K562 (cell line): Measurements from ENCODE around the gene EHBP1. TPM values are rescaled to one million over a fixed set of nuclear protein-coding genes. Genes with fewer than 3 reads are reported as not detected.

ENCODE experiments used
- ARID3B ChIP-seq: fragments of 250-450 bp; sonication (Bioruptor Pico); IDR thresholded peaks from 2 replicates; pipeline ENCODE4 v1.4.0; 2020; ENCODE audit warnings: borderline replicate concordance
- CEBPZ ChIP-seq: fragments of 150-350 bp; IDR thresholded peaks from 2 replicates; pipeline ENCODE4 v1.6.1; 2014; ENCODE audit warnings: low read depth, mild to moderate bottlenecking, low read length, borderline replicate concordance
- E2F6 ChIP-seq, 2 experiments: IDR thresholded peaks; 2 replicates each; pipeline ENCODE4 v1.6.1; 2011; ENCODE audit warnings: borderline replicate concordance in 1 of 2, control low read depth in 1 of 2, low read depth in 1 of 2, low read length in 1 of 2, mild to moderate bottlenecking in 1 of 2, mixed read lengths in 1 of 2, moderate library complexity in 1 of 2; ENCODE audit not compliant: insufficient read depth in 1 of 2, insufficient read length in 1 of 2, poor library complexity in 1 of 2, severe bottlenecking in 1 of 2; ENCODE audit errors: extremely low read depth in 1 of 2
- IRF1 ChIP-seq: sonication (generic); formaldehyde crosslinking; IDR thresholded peaks from 2 replicates; pipeline ENCODE4 v1.8.0; 2022; ENCODE audit warnings: missing genetic modification reagents, mild to moderate bottlenecking, borderline replicate concordance
- MAFG ChIP-seq: fragments of 450-650 bp; conservative IDR thresholded peaks from 2 replicates; pipeline ENCODE4 v1.6.1; 2016; ENCODE audit warnings: missing genetic modification characterization, missing compliant biosample characterization
- MAFK ChIP-seq: IDR thresholded peaks from 2 replicates; pipeline ENCODE4 v1.6.1; 2011; ENCODE audit warnings: low read length, improper control_type of control experiment
- POLR2AphosphoS2 ChIP-seq: IDR thresholded peaks from 2 replicates; pipeline ENCODE4 v1.6.1; 2012; ENCODE audit warnings: low read length, improper control_type of control experiment
- SMAD1 ChIP-seq: fragments of 150-350 bp; IDR thresholded peaks from 2 replicates; pipeline ENCODE4 v1.6.1; 2014; ENCODE audit warnings: low read length, low read depth; ENCODE audit not compliant: partially characterized antibody
- SMAD4 ChIP-seq: fragments of 250-450 bp; sonication (Bioruptor Pico); conservative IDR thresholded peaks from 2 replicates; pipeline ENCODE4 v1.8.0; 2021; ENCODE audit warnings: inconsistent platforms, mild to moderate bottlenecking, moderate library complexity
- STAT5A ChIP-seq: IDR thresholded peaks from 2 replicates; pipeline ENCODE4 v1.6.1; 2012; ENCODE audit warnings: low read length, inconsistent platforms, borderline replicate concordance
- USF1 ChIP-seq: sonication (generic); formaldehyde crosslinking; IDR thresholded peaks from 2 replicates; pipeline ENCODE4 v1.9.0; 2022; ENCODE audit warnings: mild to moderate bottlenecking, missing genetic modification reagents
- YY1 ChIP-seq, 3 experiments: IDR thresholded peaks; 2 replicates each; pipeline ENCODE4 v1.6.1; 2011; ENCODE audit warnings: low read length in 2 of 3, mild to moderate bottlenecking in 2 of 3, moderate library complexity in 2 of 3, borderline replicate concordance in 1 of 3, control low read depth in 1 of 3, low read depth in 1 of 3; ENCODE audit not compliant: insufficient read depth in 3 of 3, insufficient replicate concordance in 2 of 3, control insufficient read depth in 1 of 3, insufficient read length in 1 of 3; ENCODE audit errors: extremely low read depth in 1 of 3
- ZNF639 ChIP-seq, 2 experiments: fragments of 200-800 bp in 1 of 2; sonication (Bioruptor generic) in 1 of 2; sonication (generic) in 1 of 2; formaldehyde crosslinking in 1 of 2; IDR thresholded peaks in 1 of 2; conservative IDR thresholded peaks in 1 of 2; 2 replicates each; pipeline versions ENCODE4 v1.5.0 to v1.6.1; 2016 to 2020; ENCODE audit warnings: missing compliant biosample characterization in 1 of 2, missing genetic modification characterization in 1 of 2, missing genetic modification reagents in 1 of 2
- polyA plus RNA-seq, 8 experiments: library from polyadenylated mRNA; depleted of rRNA in 4 of 8; stranded (reverse) in 5 of 8; unstranded in 3 of 8; fragments of >200 nt; fragmentation: Nextera tagmentation in 2 of 8; fragmentation: Illumina TruSeq in 1 of 8; extraction: Ambion mirVana in 2 of 8; extraction: Trizol in 1 of 8; gene quantifications; 2 replicates each; pipeline versions ENCODE4 v1.2.1 to v1.2.3, GENCODE V29; 2011 to 2014; ENCODE audit warnings: inconsistent platforms in 1 of 8, missing spikeins in 1 of 8
- total RNA-seq, 7 experiments: library from RNA; depleted of rRNA in 6 of 7; stranded (reverse); fragments of >200 nt in 6 of 7; fragmentation: Illumina TruSeq in 2 of 7; extraction: Trizol in 2 of 7; gene quantifications; 2 replicates each; pipeline versions ENCODE4 v1.2.1 to v1.2.3, GENCODE V29; 2011 to 2021; ENCODE audit warnings: low replicate concordance in 1 of 7

The EHBP1 gene
- total and polyA plus RNA-seq, 9 of the 15 experiments (the other 6 are each of a cell fraction or from before 2014, with no cell fraction given), result 8.9 to 26.6 (median 19.3) TPM

- TF ChIP-seq CEBPZ (peak; percentile 51; the same call in 1 of the 2 replicates), POLR2AphosphoS2 (no peak), MAFG (0 out of 2 replicates have a peak, but pooled peaks have one; percentile 12), MAFK (no peak), USF1 (peak; percentile 89), YY1 (IDR thresholded peaks at IDR 0.05; ENCODE audit: borderline replicate concordance in 1 of 3, control insufficient read depth in 1 of 3, extremely low read depth in 1 of 3, insufficient read depth in 3 of 3, insufficient read length in 1 of 3, insufficient replicate concordance in 2 of 3, low read depth in 1 of 3, low read length in 2 of 3) (peak in 2 of 3 experiments; percentile 85 to 89), ARID3B (CRISPR knock-in tag) (0 out of 2 replicates have a peak, but pooled peaks have one; percentile 40), ZNF639 (CRISPR knock-in tag; conservative IDR thresholded peaks at IDR 0.05 in 1 of 2, IDR thresholded peaks at IDR 0.05 in 1 of 2) (peak in 1 of 2 experiments; percentile 6; a peak in 1 of 4 replicates), STAT5A (peak; percentile 68), E2F6 (IDR thresholded peaks at IDR 0.05; ENCODE audit: borderline replicate concordance in 1 of 2, extremely low read depth in 1 of 2, insufficient read depth in 1 of 2, insufficient read length in 1 of 2, low read depth in 1 of 2, low read length in 1 of 2, poor library complexity in 1 of 2, severe bottlenecking in 1 of 2) (peak; percentile 1 to 30), SMAD1 (no peak), IRF1 (CRISPR knock-in tag) (no peak), SMAD4 (CRISPR knock-in tag) (peak; percentile 50; the same call in 1 of the 2 replicates)
These were observed at the start of gene EHBP1 (continued) for GRCh38 chr2:62705007-62705829.
